NCI-H460 (cell line): ENCODE measurements around the gene IRAK1BP1. TPM values are rescaled to one million over a fixed set of nuclear protein-coding genes. Genes with fewer than 3 reads are reported as not detected.
"Not testable (repeated sequence)": the region's sequence is repeated elsewhere in the genome, so short reads cannot be mapped to it uniquely, and the experiment has no call there.

Source experiments
- DNase-seq: peaks from one replicate; pipeline ENCODE4 v3.0.0-alpha.2; 2016; ENCODE audit warnings: low read depth; ENCODE audit errors: extremely low read depth
- total RNA-seq: library from RNA; depleted of rRNA; stranded (reverse); fragments of >200 nt; shearing (Covaris generic); gene quantifications from 2 replicates; pipeline ENCODE4 v1.2.3, GENCODE V29; 2014

Gene IRAK1BP1
- total RNA-seq, 1 experiment from 2014 or later, result 11.3 TPM

DNA sequence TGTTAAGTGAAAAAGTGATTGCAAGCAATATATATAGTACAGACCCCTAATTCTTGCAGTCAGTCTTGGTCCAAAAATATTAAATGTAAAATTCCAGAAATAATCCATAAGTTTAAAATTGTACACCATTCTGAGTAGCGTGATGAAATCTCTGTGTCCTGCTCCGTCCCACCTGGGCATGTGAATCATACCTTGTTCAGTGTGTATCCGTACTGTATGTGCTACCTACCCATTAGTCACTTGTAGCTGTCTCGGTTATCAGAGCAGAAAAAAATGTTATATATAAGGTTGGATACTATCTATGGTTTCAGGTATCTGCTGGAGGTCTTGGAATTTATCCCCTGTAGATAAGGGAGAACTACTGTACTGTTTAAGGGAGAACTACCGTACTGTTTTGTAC is 16.3 kb downstream of the IRAK1BP1 start:
- no peak for DNase-seq

DNA sequence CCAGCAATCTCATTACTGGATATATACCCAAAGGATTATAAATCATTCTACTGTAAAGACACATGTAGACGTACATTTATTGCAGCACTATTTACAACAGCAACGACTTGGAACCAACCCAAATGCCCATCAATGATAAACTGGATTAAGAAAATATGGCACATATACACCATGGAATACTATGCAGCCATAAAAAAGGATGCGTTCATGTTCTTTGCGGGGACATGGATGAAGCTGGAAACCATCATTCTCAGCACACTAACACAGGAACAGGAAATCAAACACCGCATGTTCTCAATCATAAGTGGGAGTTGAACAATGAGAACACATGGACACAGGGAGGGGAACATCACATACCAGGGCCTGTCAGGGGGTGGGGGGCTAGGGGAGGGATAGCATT is 22.6 kb downstream of the IRAK1BP1 start:
- DNase-seq, result not testable (repeated sequence)

DNA sequence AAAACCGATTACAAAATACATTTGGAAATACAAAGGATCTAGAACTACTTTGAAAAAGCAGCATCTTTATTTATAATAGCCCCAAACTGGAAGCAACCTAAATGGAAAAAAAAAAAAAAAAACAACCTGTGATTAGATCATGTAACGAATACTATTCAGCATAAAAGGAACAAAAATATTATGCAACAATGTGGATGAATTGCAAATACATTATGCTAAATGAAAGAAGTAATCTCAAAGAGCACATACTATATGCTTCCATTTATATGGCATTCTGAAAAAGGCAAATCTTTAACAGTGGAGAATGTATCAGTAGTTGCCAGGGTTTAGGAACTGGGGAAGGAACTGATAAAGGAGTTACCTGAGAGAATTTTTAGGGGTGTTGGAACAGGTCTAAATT is 28.9 kb downstream of the IRAK1BP1 start:
- no peak for DNase-seq

DNA sequence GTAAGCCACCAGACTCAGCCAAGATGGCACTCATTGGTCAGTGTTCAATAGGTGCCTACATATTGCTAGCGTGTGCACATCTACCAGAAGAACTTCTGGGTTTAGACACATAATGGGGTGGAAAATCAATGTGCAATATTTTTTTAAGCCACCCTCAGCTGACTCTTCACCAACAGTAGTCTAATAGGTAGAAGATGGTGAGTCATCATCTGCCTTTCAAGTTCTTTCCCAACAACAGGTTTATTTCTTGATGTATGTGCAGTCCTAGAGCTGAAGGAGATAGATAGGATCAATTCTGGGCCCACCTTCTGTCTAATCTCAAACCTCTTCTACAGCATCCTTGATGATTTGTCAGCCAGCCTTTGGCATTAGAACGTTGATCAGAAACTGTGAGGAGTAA is 41.3 kb downstream of the IRAK1BP1 start:
- DNase-seq, result no peak

DNA sequence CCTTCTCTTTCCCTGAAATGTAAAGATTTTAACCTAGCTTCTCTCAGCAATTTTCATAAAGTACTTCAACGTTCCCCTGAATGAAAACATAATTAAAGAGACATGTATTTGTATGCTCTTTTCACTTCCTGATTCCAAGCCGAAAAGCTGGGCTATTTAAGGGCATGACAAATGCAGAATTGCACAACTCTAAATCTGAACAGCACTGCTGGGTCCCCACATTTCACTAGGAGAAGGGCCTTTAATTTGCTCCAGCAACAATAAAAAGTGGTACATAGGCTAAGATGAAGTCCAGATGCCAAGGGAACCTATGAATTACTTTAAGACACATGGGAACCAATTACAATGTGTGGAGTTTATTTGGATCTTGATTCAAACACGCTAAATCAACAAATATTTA is 42.0 kb downstream of the IRAK1BP1 start:
- no peak for DNase-seq

DNA sequence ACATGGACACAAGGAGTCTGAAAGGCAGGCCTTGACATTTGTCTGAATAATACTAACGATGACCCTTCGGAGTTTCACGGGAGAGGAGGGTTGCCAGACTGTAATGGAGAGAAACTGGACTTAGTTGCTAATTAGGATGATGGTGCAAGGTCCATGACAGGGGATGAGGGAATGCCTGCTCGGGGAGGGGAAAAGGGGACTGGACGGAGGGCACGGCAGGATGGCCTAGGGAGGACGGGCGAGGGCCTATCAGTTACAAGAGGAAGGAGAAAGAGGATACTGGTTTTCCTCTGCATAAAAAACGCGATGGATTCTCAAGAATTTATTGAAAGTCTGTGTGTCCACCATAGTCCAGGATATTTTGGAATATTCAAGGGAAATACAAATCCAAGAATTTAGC is 42.7 kb downstream of the IRAK1BP1 start:
- DNase-seq, result no peak

DNA sequence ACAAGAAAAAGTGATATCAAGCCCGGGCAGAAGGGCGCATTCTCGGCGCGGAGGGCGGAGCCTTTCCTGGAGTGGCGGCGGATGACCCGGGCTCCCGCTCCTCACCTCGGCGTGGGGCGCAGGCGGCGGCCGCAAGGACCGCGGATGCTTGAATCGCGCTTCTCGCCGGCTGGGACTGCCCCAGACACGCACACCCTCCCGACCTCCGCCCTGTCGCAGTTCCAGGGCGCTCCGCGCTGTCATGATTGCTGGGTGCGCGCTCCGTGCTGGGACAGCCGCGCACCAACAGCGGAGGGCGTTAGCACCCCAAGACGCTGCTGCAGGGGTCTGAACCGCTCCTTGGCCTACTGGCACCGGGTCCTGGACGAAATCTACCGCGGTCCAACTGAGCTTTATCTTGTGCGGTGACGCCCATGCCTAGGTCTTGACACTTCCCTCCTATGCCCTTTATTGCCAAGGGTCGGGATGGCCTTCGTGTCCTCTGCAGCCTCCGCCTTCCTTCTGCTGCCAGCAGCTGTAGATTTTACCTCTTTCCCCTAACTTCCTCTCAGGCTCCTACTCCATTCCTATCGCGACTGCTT is 43.3 kb downstream of the IRAK1BP1 start:
- no peak for DNase-seq

DNA sequence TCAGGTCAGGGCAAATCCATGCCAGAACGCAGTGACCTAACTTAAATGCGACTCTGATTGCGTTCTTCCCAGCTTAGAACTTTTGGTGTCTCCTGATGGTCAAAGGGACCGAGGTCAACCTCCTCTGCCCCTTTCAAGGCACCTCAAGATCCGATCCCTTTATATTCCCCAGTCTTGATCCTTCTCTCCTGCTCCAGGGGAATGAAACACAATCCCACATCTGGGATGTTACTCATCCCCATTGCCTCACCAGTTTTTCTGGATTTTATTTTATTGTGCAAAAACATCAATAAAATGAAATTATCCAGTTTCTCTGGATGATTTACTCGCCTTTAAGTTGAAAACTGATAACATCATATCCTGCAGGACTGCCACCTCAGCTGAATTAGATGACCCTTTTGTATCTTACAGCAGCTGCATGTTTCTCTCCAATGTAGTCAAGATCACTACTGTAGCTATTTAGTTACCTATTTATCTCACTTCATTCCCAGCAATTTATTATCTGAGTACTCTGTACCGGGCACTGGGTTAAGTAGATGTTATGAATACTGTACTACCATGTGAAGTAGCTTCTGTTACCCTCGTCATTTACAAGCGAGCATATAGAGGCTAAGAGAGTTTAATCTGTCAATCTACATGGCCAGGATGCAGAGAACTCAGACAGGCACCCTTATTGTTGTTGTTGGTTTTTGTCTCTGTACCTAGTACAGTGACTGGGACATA is 44.0 kb downstream of the IRAK1BP1 start:
- DNase-seq, result no peak

DNA sequence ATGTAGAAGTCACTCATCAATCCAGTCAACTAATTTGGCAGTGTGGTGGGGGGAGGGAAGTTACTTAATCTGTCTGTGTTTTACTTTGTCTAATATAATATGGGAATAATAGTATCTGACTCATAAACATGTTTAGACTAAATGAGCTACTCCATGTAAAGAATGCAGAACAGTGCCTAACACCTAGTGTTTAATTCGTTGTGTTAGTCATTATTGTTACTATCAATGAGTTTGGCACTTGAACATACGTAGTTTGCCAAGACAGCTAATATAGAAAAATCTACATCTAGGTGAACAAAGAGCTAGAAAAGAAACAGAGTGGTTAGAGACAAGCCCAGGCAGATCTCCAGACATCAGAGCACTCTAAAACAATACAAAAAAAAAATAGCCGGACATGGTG is 49.1 kb downstream of the IRAK1BP1 start:
- no peak for DNase-seq

DNA sequence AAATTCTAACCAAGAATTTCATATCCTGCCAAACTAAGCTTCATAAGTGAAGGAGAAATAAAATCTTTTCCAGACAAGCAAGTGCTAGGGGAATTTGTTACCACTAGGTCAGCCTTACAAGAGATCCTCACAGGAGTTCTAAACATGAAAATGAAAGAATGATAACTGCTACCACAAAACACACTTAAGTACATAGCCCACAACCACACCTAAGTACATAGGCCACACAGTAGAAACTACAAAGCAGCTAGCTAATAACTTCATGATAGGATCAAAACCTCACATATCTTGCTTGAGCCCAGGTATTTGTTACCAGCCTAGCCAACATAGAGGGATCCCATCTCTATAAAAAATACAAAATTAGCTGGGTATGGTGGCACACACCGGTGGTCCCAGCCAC is 50.4 kb downstream of the IRAK1BP1 start:
- DNase-seq, result no peak

DNA sequence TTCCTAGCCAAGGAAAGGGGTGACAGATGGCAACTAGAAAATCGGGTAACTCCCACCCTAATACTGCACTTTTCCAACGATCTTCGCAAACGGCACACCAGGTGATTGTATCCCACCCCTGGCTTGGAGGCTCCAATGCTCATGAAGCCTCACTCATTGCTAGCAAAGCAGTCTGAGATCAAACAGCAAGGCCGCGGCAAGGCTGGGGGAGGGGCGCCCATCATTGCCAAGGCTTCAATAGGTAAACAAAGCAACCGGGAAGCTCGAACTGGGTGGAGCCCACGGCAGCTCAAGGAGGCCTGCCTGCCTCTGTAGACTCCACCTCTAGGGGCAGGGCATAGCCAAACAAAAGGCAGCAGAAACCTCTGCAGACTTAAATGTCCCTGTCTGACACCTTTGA is 53.8 kb downstream of the IRAK1BP1 start:
- DNase-seq, result not testable (repeated sequence)

DNA sequence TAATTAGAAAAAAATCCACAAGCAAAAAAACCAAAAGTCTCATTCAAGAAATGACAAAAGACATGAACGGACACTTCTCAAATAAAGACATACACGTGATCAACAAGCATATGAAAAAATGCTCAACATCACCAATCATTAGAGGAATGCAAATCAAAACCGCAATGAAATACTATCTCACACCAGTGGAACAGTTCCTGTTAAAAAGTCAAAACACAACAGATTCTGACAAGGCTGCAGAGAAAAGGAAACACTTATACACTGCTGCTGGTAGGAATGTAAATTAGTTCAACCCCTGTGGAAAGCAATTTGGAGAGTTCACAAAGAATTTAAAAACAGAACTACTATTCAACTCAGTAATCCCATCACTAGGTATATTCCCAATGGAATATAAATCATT is 58.0 kb downstream of the IRAK1BP1 start:
- DNase-seq, result no peak

DNA sequence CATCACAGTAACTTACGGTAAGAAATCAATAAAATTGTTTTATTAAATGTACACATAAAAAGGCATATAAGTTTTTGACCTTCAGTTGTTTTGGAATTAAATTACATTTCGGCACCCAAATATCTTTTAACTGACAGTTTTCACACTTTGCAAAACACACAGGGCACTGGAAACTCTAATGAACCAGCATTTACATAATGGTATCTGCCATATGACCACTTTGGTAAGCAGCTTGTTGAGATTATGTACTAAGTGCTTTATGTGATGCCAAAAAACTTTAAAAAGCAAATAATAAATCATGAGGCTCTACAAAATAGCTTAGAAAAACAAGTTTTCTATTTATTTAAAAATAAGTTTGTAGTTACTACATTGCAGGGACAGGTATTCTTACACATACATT is 68.2 kb downstream of the IRAK1BP1 start:
- no peak for DNase-seq

DNA sequence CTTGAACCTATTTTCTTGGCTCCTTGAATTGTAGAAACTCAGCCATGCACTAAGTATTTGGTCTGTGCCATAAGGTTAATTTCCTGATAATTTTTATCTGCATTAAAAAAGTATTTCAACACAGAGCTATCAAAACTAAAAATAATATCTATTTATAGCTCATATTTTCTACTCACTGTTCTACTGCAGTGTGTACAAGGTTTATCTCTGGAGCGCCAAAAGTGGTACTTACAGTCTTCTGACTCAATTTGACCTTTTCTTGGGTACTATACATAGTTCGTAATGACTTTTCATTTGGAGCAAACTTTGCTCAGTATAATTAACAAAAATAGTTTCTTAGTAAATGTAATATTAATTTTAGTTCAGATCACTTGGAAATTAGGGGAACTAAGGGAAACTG is 69.2 kb downstream of the IRAK1BP1 start:
- DNase-seq, result no peak

DNA sequence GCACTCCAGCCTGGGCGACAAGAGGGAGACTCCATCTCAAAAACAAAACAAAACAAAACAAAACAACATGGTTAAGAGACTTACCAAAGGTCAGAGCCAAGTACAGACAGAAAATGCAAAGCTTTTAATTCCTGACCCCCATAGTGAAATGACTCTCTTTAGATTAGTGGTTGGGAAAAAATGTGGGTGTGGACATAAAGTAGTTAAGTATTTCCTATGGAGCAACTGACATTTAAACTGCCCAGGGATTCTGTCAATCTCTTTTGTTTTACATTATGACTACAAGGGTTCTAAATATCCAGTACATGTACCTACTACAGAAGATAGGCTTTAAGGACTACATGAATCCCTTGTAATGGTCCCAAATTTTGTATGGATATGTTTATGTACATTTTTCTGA is 75.1 kb downstream of the IRAK1BP1 start:
- no peak for DNase-seq

DNA sequence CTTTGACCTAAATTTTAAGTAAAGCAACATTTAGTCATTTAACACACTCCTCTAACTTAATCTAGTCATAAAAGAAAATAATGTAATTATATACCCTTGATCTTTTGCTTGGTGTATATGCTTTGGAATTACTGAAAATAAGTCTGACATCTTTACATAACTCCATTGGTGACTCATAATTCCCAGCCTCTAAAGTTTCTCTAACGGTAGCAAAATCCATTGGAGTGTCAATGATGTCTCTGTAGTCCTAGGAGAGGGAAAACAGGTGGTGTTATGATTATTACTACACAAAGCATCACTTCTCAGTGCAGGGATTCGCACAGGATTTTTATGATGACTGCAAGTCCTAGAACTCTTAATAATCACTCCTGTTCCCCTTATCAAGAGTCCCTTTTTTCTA is 80.2 kb downstream of the IRAK1BP1 start:
- no peak for DNase-seq

DNA sequence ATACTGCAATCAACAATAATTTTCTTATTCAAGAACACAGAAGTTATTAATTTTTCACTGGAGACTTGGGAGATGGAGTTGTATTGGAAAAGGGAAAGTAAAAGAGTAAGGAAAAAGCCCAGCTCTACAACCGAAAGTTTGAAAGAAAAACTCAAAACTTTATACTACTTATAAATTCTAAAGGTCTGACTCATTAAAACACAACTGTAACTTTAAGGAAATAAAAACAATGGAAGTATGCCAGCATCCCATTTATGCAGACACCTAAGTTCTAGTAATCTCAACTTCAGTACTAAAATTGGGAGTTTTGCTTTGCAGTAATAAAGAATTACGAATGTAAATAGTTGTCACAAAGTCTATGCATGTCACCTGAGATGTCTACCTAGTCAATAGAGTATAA is 80.6 kb downstream of the IRAK1BP1 start:
- DNase-seq, result no peak

DNA sequence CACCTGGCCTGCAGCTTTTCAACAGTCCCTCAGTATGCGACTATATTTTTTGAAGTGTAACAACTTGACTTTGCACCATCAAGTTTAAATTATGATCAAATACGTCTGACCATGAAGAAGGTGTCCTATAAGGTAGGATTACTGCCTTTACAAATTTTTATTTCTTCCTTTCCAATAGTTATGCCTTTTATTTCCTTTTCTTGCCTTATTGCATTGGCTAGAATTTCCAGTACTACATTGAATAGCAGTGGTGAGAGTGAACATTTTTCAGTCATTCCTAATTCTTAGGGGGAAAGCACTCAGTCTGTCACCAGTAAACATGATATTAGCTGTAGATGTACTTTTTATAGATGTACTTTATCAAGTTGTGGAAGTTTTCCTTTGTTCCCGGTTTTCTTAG is 81.4 kb downstream of the IRAK1BP1 start:
- DNase-seq, result no peak

DNA sequence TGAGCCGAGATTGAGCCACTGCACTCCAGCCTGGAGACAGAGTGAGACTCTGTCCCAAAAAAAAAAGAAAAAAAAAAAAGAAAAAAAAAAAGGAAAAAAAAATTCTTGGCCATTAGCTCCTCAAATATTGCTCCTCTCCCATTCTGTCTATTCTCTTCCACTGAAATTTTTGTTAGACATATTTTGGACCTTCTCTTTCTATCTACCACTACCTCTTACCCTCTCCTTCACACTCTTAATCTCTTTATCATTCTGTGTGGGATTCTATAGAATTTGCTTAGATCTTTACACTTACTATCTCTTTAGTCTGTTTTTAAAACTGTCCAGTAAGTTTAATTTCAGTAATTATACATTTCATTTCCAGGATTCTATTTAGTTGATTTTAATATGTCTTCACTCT is 85.0 kb downstream of the IRAK1BP1 start:
- no peak for DNase-seq
